ENCODE results near the gene PHC2.

GRCh38 chr1:33369764-33370163 lies 61.1 kb downstream of the PHC2 start:
- TF ChIP-seq CREM (IDR thresholded peaks at IDR 0.05; ENCODE audit: low read depth) (no peak), KAT7 (CRISPR knock-in tag; IDR thresholded peaks at IDR 0.05; ENCODE audit: borderline replicate concordance) (no peak), BRD4 (IDR thresholded peaks at IDR 0.05) (no peak), TCFL5 (CRISPR knock-in tag; conservative IDR thresholded peaks at IDR 0.05) (no peak), ATF7 (IDR thresholded peaks at IDR 0.05) (no peak)

Data from K562 (cell line).